CD14-positive monocyte (primary cell): ENCODE data around the gene R3HDM1. TPM values are rescaled to one million over a fixed set of nuclear protein-coding genes. Genes with fewer than 3 reads are reported as not detected.
"Not testable (repeated sequence)": the region's sequence is repeated elsewhere in the genome, so short reads cannot be mapped to it uniquely, and the experiment has no call there.

Experiments
- DNase-seq, 3 donors: peaks; one replicate each; pipeline ENCODE4 v3.0.0-alpha.2; 2011 to 2022
- H2AFZ ChIP-seq: 2 replicates; pipeline ENCODE4 v1.6.0; 2012; ENCODE audit warnings: mild to moderate bottlenecking, low read depth, low read length, inconsistent platforms; ENCODE audit not compliant: insufficient read depth, poor library complexity, severe bottlenecking
- H3K27ac ChIP-seq, 2 donors: 1 replicate in 1 of 2; 2 replicates in 1 of 2; pipeline ENCODE4 v1.5.1; 2012 to 2013; ENCODE audit warnings: low read length in 2 of 2, control low read depth in 1 of 2, inconsistent platforms in 1 of 2, low read depth in 1 of 2, mild to moderate bottlenecking in 1 of 2
- H3K27me3 ChIP-seq, 2 donors: one replicate each; pipeline versions ENCODE4 v1.6.0 to v1.6.1; 2011 to 2013; ENCODE audit warnings: low read length in 2 of 2; ENCODE audit not compliant: control insufficient read depth in 2 of 2, insufficient read depth in 2 of 2
- H3K36me3 ChIP-seq, 2 donors: replicated peaks in 1 of 2; 1 replicate in 1 of 2; 2 replicates in 1 of 2; pipeline versions ENCODE4 v1.5.1 to v1.6.1; 2012 to 2013; ENCODE audit warnings: low read length in 2 of 2, control low read depth in 1 of 2, inconsistent platforms in 1 of 2, mild to moderate bottlenecking in 1 of 2; ENCODE audit not compliant: insufficient read depth in 2 of 2, control insufficient read depth in 1 of 2
- H3K4me1 ChIP-seq, 2 donors: 1 replicate in 1 of 2; 2 replicates in 1 of 2; pipeline versions ENCODE4 v1.5.1 to v1.6.1; 2012 to 2013; ENCODE audit warnings: low read length in 2 of 2, control low read depth in 1 of 2, inconsistent platforms in 1 of 2, mild to moderate bottlenecking in 1 of 2, moderate library complexity in 1 of 2; ENCODE audit not compliant: insufficient read depth in 2 of 2, control insufficient read depth in 1 of 2
- H3K4me2 ChIP-seq: replicated peaks from 2 replicates; pipeline ENCODE3; 2012; ENCODE audit warnings: low read length, moderate library complexity, mild to moderate bottlenecking; ENCODE audit not compliant: poor library complexity, severe bottlenecking; ENCODE audit errors: extremely low read depth
- H3K4me3 ChIP-seq, 3 experiments: fragments of 200-600 bp in 1 of 3; sonication (generic) in 1 of 3; replicated peaks in 1 of 3; 1 replicate in 2 of 3; 2 replicates in 1 of 3; pipeline ENCODE4 v1.5.1; 2011 to 2013; ENCODE audit warnings: low read length in 3 of 3, mild to moderate bottlenecking in 3 of 3, control low read depth in 2 of 3, low read depth in 2 of 3, inconsistent platforms in 1 of 3, moderate library complexity in 1 of 3
- H3K79me2 ChIP-seq: 2 replicates; pipeline ENCODE4 v1.6.0; 2012; ENCODE audit warnings: mild to moderate bottlenecking, control low read depth, inconsistent platforms, low read length, moderate library complexity; ENCODE audit not compliant: insufficient read depth
- H3K9ac ChIP-seq: 2 replicates; pipeline ENCODE4 v1.6.0; 2017; ENCODE audit warnings: low read length, mild to moderate bottlenecking; ENCODE audit not compliant: insufficient read depth, poor library complexity, severe bottlenecking
- H3K9me3 ChIP-seq, 2 donors: replicated peaks in 1 of 2; 1 replicate in 1 of 2; 2 replicates in 1 of 2; pipeline versions ENCODE4 v1.5.1 to v1.6.1; 2012 to 2013; ENCODE audit warnings: low read length in 2 of 2, control low read depth in 1 of 2; ENCODE audit not compliant: control insufficient read depth in 1 of 2, insufficient read depth in 1 of 2
- H4K20me1 ChIP-seq: 2 replicates; pipeline ENCODE4 v1.6.0; 2012; ENCODE audit warnings: mild to moderate bottlenecking, low read length, control low read depth, moderate library complexity; ENCODE audit not compliant: insufficient read depth
- H3K27ac Mint-ChIP-seq, 7 donors: one replicate each; pipeline ENCODE4 v1.8.0; 2020; ENCODE audit warnings: mild to moderate bottlenecking in 7 of 7, mixed read lengths in 7 of 7, moderate library complexity in 6 of 7, inconsistent platforms in 2 of 7
- H3K27me3 Mint-ChIP-seq, 3 donors: one replicate each; pipeline ENCODE4 v1.8.0; 2021 to 2022; ENCODE audit warnings: low read depth in 3 of 3, mild to moderate bottlenecking in 3 of 3, mixed read lengths in 3 of 3, moderate library complexity in 3 of 3, inconsistent platforms in 1 of 3
- H3K36me3 Mint-ChIP-seq, 2 donors: one replicate each; pipeline ENCODE4 v1.8.0; 2020; ENCODE audit warnings: mixed read lengths in 2 of 2, inconsistent platforms in 1 of 2, mild to moderate bottlenecking in 1 of 2
- H3K4me1 Mint-ChIP-seq: one replicate; pipeline ENCODE4 v1.8.0; 2020; ENCODE audit warnings: mild to moderate bottlenecking, mixed read lengths
- H3K4me3 Mint-ChIP-seq, 2 donors: one replicate each; pipeline ENCODE4 v1.8.0; 2020; ENCODE audit warnings: mild to moderate bottlenecking in 2 of 2, mixed read lengths in 2 of 2, moderate library complexity in 1 of 2
- H3K9me3 Mint-ChIP-seq, 7 donors: one replicate each; pipeline ENCODE4 v1.8.0; 2020 to 2022; ENCODE audit warnings: mixed read lengths in 7 of 7, mild to moderate bottlenecking in 6 of 7, moderate library complexity in 6 of 7, inconsistent platforms in 2 of 7
- CTCF ChIP-seq: fragments of 200-600 bp; IDR thresholded peaks from one replicate; pipeline ENCODE4 v1.8.0; 2022; ENCODE audit warnings: antibody characterized with exemption, mild to moderate bottlenecking
- WGBS: methylation state at CpG from one replicate; pipeline ENCODE4 v1.1.5; 2013; ENCODE audit warnings: missing lambda C conversion rate; ENCODE audit not compliant: insufficient coverage; 5-methylcytosine and 5-hydroxymethylcytosine counted together
- intact Hi-C, 2 donors: fragments of 100-400 bp; cut with micrococcal nuclease; formaldehyde crosslinking; loops; one replicate each; pipeline versions ENCODE4 v1.15.0 to v1.15.1; 2023
- polyA plus RNA-seq, 3 donors: library from polyadenylated mRNA; depleted of rRNA in 1 of 3; unstranded in 2 of 3; stranded (reverse) in 1 of 3; fragments of 300-500 nt in 2 of 3; fragments of >200 nt in 1 of 3; fragmentation: Illumina TruSeq in 2 of 3; gene quantifications; 1 replicate in 2 of 3; 2 replicates in 1 of 3; pipeline ENCODE4 v1.2.3, GENCODE V29; 2012 to 2021

The R3HDM1 gene
- polyA plus RNA-seq, 3 donors: 5.4 to 24.5 (median 13.1) TPM

- Histone ChIP-seq H3K4me3 (no peak overlapping the region), H3K36me3 (peaks cover 29 to 92% of the 10 kb centered on the region in 2 donors), H3K27ac (no peak overlapping the region), H3K79me2 (no peaks in the 10 kb centered on the region), H3K4me2 (no peak overlapping the region), H2AFZ (no peak overlapping the region), H3K9me3 (no peaks in the 10 kb centered on the region), H3K27me3 (no peaks in the 10 kb centered on the region), H3K9ac (no peak overlapping the region), H4K20me1 (no peaks in the 10 kb centered on the region), H3K4me1 (no peaks in the 10 kb centered on the region)
- TF ChIP-seq CTCF: no peak
- Mint-ChIP-seq H3K36me3 (peaks cover 54 to 82% of the 10 kb centered on the region in 2 donors), H3K27me3 (no peaks in the 10 kb centered on the region), H3K4me3 (no peak overlapping the region), H3K4me1 (no peaks in the 10 kb centered on the region), H3K27ac (no peak overlapping the region), H3K9me3 (peaks cover 0 to 4% (median 0%) of the 10 kb centered on the region in 7 donors)
- intact Hi-C loops: no loop called here
- no CpG with 5 or more reads among the region's 1 CpG for WGBS
- DNase-seq: no peak
Measured at GRCh38 chr2:135650721-135651120, 119.4 kb downstream of the R3HDM1 start.

GRCh38 chr2:135651717-135652116 lies 120.4 kb downstream of the R3HDM1 start:
- TF ChIP-seq CTCF: no peak
- Mint-ChIP-seq H3K9me3 (peaks cover 0 to 5% (median 0%) of the 10 kb centered on the region in 7 donors), H3K4me3 (no peak overlapping the region), H3K27ac (peak overlapping the region in 1 of 7 donors; percentile 30), H3K27me3 (no peaks in the 10 kb centered on the region), H3K4me1 (no peaks in the 10 kb centered on the region), H3K36me3 (peaks cover 54 to 76% of the 10 kb centered on the region in 2 donors)
- no peaks in the 10 kb centered on the region for H3K79me2 ChIP-seq
- H3K27ac ChIP-seq: no peak overlapping the region
- intact Hi-C loops: no loop called here
- 100% methylated on average over 3 of the region's 3 CpGs for WGBS
- H3K4me1 ChIP-seq: no peaks in the 10 kb centered on the region
- H3K36me3 ChIP-seq: peaks cover 34 to 91% of the 10 kb centered on the region in 2 donors
- no peak overlapping the region for H3K4me2 ChIP-seq
- no peak for DNase-seq
- H3K9me3 ChIP-seq: no peaks in the 10 kb centered on the region
- no peak overlapping the region for H2AFZ ChIP-seq
- no peak overlapping the region for H3K9ac ChIP-seq
- H3K4me3 ChIP-seq: no peak overlapping the region
- H3K27me3 ChIP-seq: no peaks in the 10 kb centered on the region
- H4K20me1 ChIP-seq: no peaks in the 10 kb centered on the region

- H2AFZ ChIP-seq, intact Hi-C loops, H3K9me3 ChIP-seq, H3K79me2 ChIP-seq, H3K27ac Mint-ChIP-seq, DNase-seq, H3K4me1 Mint-ChIP-seq, H3K4me1 ChIP-seq, H3K27me3 Mint-ChIP-seq, H3K4me3 ChIP-seq, H3K4me2 ChIP-seq, H3K27ac ChIP-seq, H4K20me1 ChIP-seq, H3K4me3 Mint-ChIP-seq, H3K27me3 ChIP-seq, H3K9ac ChIP-seq, H3K9me3 Mint-ChIP-seq: not testable (repeated sequence)
- H3K36me3 ChIP-seq: peaks cover 42 to 89% of the 10 kb centered on the region in 2 donors
- H3K36me3 Mint-ChIP-seq: peaks cover 59 to 78% of the 10 kb centered on the region in 2 donors
- 100% methylated on average over 1 of the region's 5 CpGs for WGBS
Measured at GRCh38 chr2:135654239-135654638, 123.0 kb downstream of the R3HDM1 start.
